Transverse colon (tissue), 4 donors: ENCODE results near the gene PKP4. TPM values are rescaled to one million over a fixed set of nuclear protein-coding genes. Genes with fewer than 3 reads are reported as not detected.

Experiments
- DNase-seq: peaks from one replicate; pipeline ENCODE4 v3.0.0-alpha.2; 2019
- H3K27ac ChIP-seq, 4 donors: fragments of 200-600 bp; sonication (generic); 2 replicates each; pipeline ENCODE4 v1.5.1; 2016 to 2018; ENCODE audit warnings: inconsistent platforms in 4 of 4
- H3K27me3 ChIP-seq: fragments of 200-600 bp; sonication (generic); 2 replicates; pipeline ENCODE4 v1.5.1; 2017; ENCODE audit warnings: inconsistent platforms
- H3K36me3 ChIP-seq, 4 donors: fragments of 200-600 bp; sonication (generic); 2 replicates each; pipeline ENCODE4 v1.5.1; 2017 to 2019; ENCODE audit warnings: inconsistent platforms in 4 of 4
- H3K4me1 ChIP-seq, 4 donors: fragments of 200-600 bp; sonication (generic); 2 replicates each; pipeline ENCODE4 v1.5.1; 2017 to 2020; ENCODE audit warnings: inconsistent platforms in 4 of 4
- H3K4me3 ChIP-seq, 4 donors: fragments of 200-600 bp; sonication (generic); 1 replicate in 1 of 4; 2 replicates in 3 of 4; pipeline versions ENCODE4 v1.5.1 to v1.6.1; 2017 to 2019; ENCODE audit warnings: inconsistent platforms in 4 of 4
- H3K9me3 ChIP-seq, 2 donors: fragments of 200-600 bp; sonication (generic); 2 replicates each; pipeline ENCODE4 v1.5.1; 2017 to 2019; ENCODE audit warnings: inconsistent platforms in 2 of 2
- CTCF ChIP-seq, 5 experiments: fragments of 200-600 bp in 3 of 5; fragments of 450-650 bp in 2 of 5; sonication (generic) in 3 of 5; IDR thresholded peaks; 1 replicate in 2 of 5; 2 replicates in 3 of 5; pipeline ENCODE4 v1.5.1; 2016 to 2017; ENCODE audit warnings: antibody characterized with exemption in 5 of 5, inconsistent platforms in 3 of 5, mild to moderate bottlenecking in 2 of 5, moderate library complexity in 1 of 5
- EP300 ChIP-seq: sonication (generic); formaldehyde crosslinking; IDR thresholded peaks from one replicate; pipeline ENCODE4 v1.6.1; 2017; ENCODE audit warnings: antibody characterized with exemption, low read depth
- POLR2A ChIP-seq: fragments of 450-650 bp; IDR thresholded peaks from one replicate; pipeline ENCODE4 v1.6.1; 2016; ENCODE audit warnings: antibody characterized with exemption, mild to moderate bottlenecking, moderate library complexity
- POLR2AphosphoS5 ChIP-seq, 3 donors: sonication (generic); formaldehyde crosslinking; IDR thresholded peaks; one replicate each; pipeline ENCODE4 v1.6.1; 2016; ENCODE audit warnings: antibody characterized with exemption in 3 of 3
- WGBS, 2 donors: methylation state at CpG; one replicate each; pipeline ENCODE4 v1.1.5; 2018; ENCODE audit warnings: low coverage in 1 of 2; 5-methylcytosine and 5-hydroxymethylcytosine counted together
- in situ Hi-C, 4 donors: fragments of 200-750 bp; cut with MboI; loops; one replicate each; pipeline versions ENCODE4 v1.15.0 to v1.15.1; 2017; ENCODE audit warnings: low sequenced_read_pairs in 3 of 4, low pct_ligation_motif_present in 1 of 4, low pct_unique_long_range_greater_than_20kb in 1 of 4
- intact Hi-C: fragments of 100-400 bp; cut with DNase I; formaldehyde crosslinking; loops from one replicate; pipeline ENCODE4 v1.15.1; 2023; ENCODE audit warnings: low total_unique reads
- total RNA-seq, 4 donors: library from RNA; depleted of rRNA; stranded (reverse); fragments of >200 nt; gene quantifications; one replicate each; pipeline ENCODE4 v1.1.0, GENCODE V29; 2016

PKP4 gene
- total RNA-seq, 4 donors from 2014 or later: 28.1 to 70.3 (median 58.3) TPM

- no peak for TF ChIP-seq POLR2A
- WGBS, 2 donors: 97% methylated on average over 19 of the region's 19 CpGs; no CpG with 5 or more reads in 1 of the 2 donors
- H3K27me3 ChIP-seq: no peaks in the 10 kb centered on the region
- no peak overlapping the region for H3K27ac ChIP-seq
- intact Hi-C loops (no loop called here), in situ Hi-C loops (no loop called here)
- peaks cover 0 to 5% (median 0%) of the 10 kb centered on the region in 4 donors for H3K36me3 ChIP-seq
- H3K4me1 ChIP-seq: no peaks in the 10 kb centered on the region
- H3K9me3 ChIP-seq: no peaks in the 10 kb centered on the region
- no peak for DNase-seq
- no peak overlapping the region for H3K4me3 ChIP-seq
Observed at GRCh38 chr2:158583923-158584322, 127.2 kb downstream of the PKP4 start.

- in situ Hi-C loops (no loop called here), intact Hi-C loops (no loop called here)
- no peak for TF ChIP-seq POLR2AphosphoS5 (IDR thresholded peaks at IDR 0.05)
- no peak for TF ChIP-seq POLR2A
- no peak for TF ChIP-seq EP300
- no peak for TF ChIP-seq CTCF (IDR thresholded peaks at IDR 0.05)
- WGBS, 2 donors: 28 to 63% methylated on average over 3 of the region's 3 CpGs
- Histone ChIP-seq H3K27ac (no peak overlapping the region), H3K27me3 (no peaks in the 10 kb centered on the region), H3K4me3 (no peak overlapping the region), H3K36me3 (peaks cover 0 to 5% (median 0%) of the 10 kb centered on the region in 4 donors), H3K9me3 (no peaks in the 10 kb centered on the region), H3K4me1 (no peaks in the 10 kb centered on the region)
- no peak for DNase-seq
Observed at GRCh38 chr2:158586491-158586890, 129.7 kb downstream of the PKP4 start.

- TF ChIP-seq EP300 (no peak), POLR2AphosphoS5 (IDR thresholded peaks at IDR 0.05) (no peak), POLR2A (no peak), CTCF (IDR thresholded peaks at IDR 0.05) (no peak)
- intact Hi-C loops: no loop called here
- H3K4me3 ChIP-seq: no peak overlapping the region
Observed at GRCh38 chr2:158589303-158589702, 132.6 kb downstream of the PKP4 start.

GRCh38 chr2:158598862-158599517 lies 142.2 kb downstream of the PKP4 start:
- in situ Hi-C loops: no loop called here
- no peak for DNase-seq
- H3K9me3 ChIP-seq: no peaks in the 10 kb centered on the region
- H3K36me3 ChIP-seq: no peaks in the 10 kb centered on the region
- H3K27ac ChIP-seq: no peak overlapping the region
- WGBS, 2 donors: 74 to 84% methylated on average over 3 of the region's 3 CpGs
- intact Hi-C loops: no loop called here
- no peaks in the 10 kb centered on the region for H3K27me3 ChIP-seq
- peaks cover 0 to 22% (median 5%) of the 10 kb centered on the region in 4 donors for H3K4me1 ChIP-seq
- no peak for TF ChIP-seq CTCF (IDR thresholded peaks at IDR 0.05)
- no peak for TF ChIP-seq EP300
- TF ChIP-seq POLR2A: no peak
- TF ChIP-seq POLR2AphosphoS5 (IDR thresholded peaks at IDR 0.05): no peak
- H3K4me3 ChIP-seq: no peak overlapping the region

More at GRCh38 chr2:158589303-158589702, 132.6 kb downstream of the PKP4 start:
- H3K27me3 ChIP-seq: no peaks in the 10 kb centered on the region
- no peaks in the 10 kb centered on the region for H3K4me1 ChIP-seq
- DNase-seq: no peak
- H3K9me3 ChIP-seq: no peaks in the 10 kb centered on the region
- no peak overlapping the region for H3K27ac ChIP-seq
- in situ Hi-C loops: no loop called here
- H3K36me3 ChIP-seq: peaks cover 0 to 5% (median 0%) of the 10 kb centered on the region in 4 donors
- 89% methylated on average over 4 of the region's 4 CpGs for WGBS, 2 donors

- TF ChIP-seq CTCF (IDR thresholded peaks at IDR 0.05) (no peak), POLR2AphosphoS5 (IDR thresholded peaks at IDR 0.05) (no peak), POLR2A (no peak), EP300 (no peak)
- in situ Hi-C loops: no loop called here
- intact Hi-C loops: no loop called here
- H3K36me3 ChIP-seq: no peaks in the 10 kb centered on the region
- H3K4me1 ChIP-seq: peaks cover 0 to 22% (median 5%) of the 10 kb centered on the region in 4 donors
- no peaks in the 10 kb centered on the region for H3K27me3 ChIP-seq
- no peaks in the 10 kb centered on the region for H3K9me3 ChIP-seq
- no peak for DNase-seq
- H3K27ac ChIP-seq: no peak overlapping the region
- no peak overlapping the region for H3K4me3 ChIP-seq
Observed at GRCh38 chr2:158599609-158600008, 142.9 kb downstream of the PKP4 start.
